CD4-positive, alpha-beta memory T cell (primary cell): ENCODE measurements around the gene RETNLB. TPM values are rescaled to one million over a fixed set of nuclear protein-coding genes. Genes with fewer than 3 reads are reported as not detected.

Experiments used
- CTCF ChIA-PET: fragments of 350-600 bp; sonication (Branson Sonifier 250); formaldehyde crosslinking; loops from one replicate; lab custom pipeline; 2021; ENCODE audit warnings: inconsistent platforms; ENCODE audit not compliant: partially characterized antibody; lab: Charles Lee
- POLR2A ChIA-PET: fragments of 350-600 bp; sonication (Branson Sonifier 250); formaldehyde crosslinking; loops from one replicate; lab custom pipeline; 2021; ENCODE audit not compliant: partially characterized antibody; lab: Charles Lee
- DNase-seq, 5 donors: peaks; one replicate each; pipeline versions ENCODE4 v3.0.0 to v3.0.0-alpha.2; 2020 to 2022; ENCODE audit warnings: mixed read lengths in 1 of 5
- H3K27ac ChIP-seq: one replicate; pipeline ENCODE4 v1.7.0; 2013; ENCODE audit warnings: low read depth, low read length
- H3K27me3 ChIP-seq: 2 replicates; pipeline ENCODE4 v1.7.0; 2013; ENCODE audit warnings: mild to moderate bottlenecking, low read length, moderate library complexity; ENCODE audit not compliant: insufficient read depth
- H3K36me3 ChIP-seq: 2 replicates; pipeline ENCODE4 v1.7.0; 2013; ENCODE audit warnings: mild to moderate bottlenecking, low read length, moderate library complexity; ENCODE audit not compliant: insufficient read depth
- H3K4me1 ChIP-seq: 2 replicates; pipeline ENCODE4 v1.7.0; 2013; ENCODE audit warnings: mild to moderate bottlenecking, low read length, moderate library complexity; ENCODE audit not compliant: insufficient read depth
- H3K4me3 ChIP-seq, 2 donors: one replicate each; pipeline ENCODE4 v1.7.0; 2013; ENCODE audit warnings: low read length in 2 of 2, mild to moderate bottlenecking in 1 of 2
- H3K9me3 ChIP-seq, 2 donors: one replicate each; pipeline ENCODE4 v1.7.0; 2013; ENCODE audit warnings: low read length in 2 of 2, control low read depth in 1 of 2; ENCODE audit not compliant: control insufficient read depth in 1 of 2
- H3K27ac Mint-ChIP-seq, 7 donors: one replicate each; pipeline ENCODE4 v1.8.0; 2020 to 2021; ENCODE audit warnings: mixed read lengths in 7 of 7, mild to moderate bottlenecking in 6 of 7, inconsistent platforms in 3 of 7, moderate library complexity in 3 of 7
- H3K27me3 Mint-ChIP-seq, 2 donors: one replicate each; pipeline ENCODE4 v1.8.0; 2020 to 2021; ENCODE audit warnings: mixed read lengths in 2 of 2
- H3K36me3 Mint-ChIP-seq, 2 donors: one replicate each; pipeline ENCODE4 v1.8.0; 2020 to 2021; ENCODE audit warnings: mixed read lengths in 2 of 2, inconsistent platforms in 1 of 2, mild to moderate bottlenecking in 1 of 2
- H3K4me1 Mint-ChIP-seq, 4 donors: one replicate each; pipeline ENCODE4 v1.8.0; 2020 to 2021; ENCODE audit warnings: mixed read lengths in 4 of 4, mild to moderate bottlenecking in 1 of 4
- H3K4me3 Mint-ChIP-seq, 8 donors: one replicate each; pipeline ENCODE4 v1.8.0; 2020 to 2021; ENCODE audit warnings: mixed read lengths in 8 of 8, mild to moderate bottlenecking in 7 of 8, moderate library complexity in 6 of 8, inconsistent platforms in 3 of 8
- H3K9me3 Mint-ChIP-seq, 8 donors: one replicate each; pipeline ENCODE4 v1.8.0; 2020 to 2021; ENCODE audit warnings: mixed read lengths in 8 of 8, mild to moderate bottlenecking in 5 of 8, inconsistent platforms in 3 of 8, moderate library complexity in 1 of 8
- intact Hi-C: fragments of 100-400 bp; cut with micrococcal nuclease; formaldehyde crosslinking; loops from one replicate; pipeline ENCODE4 v1.15.1; 2023
- polyA plus RNA-seq, 2 donors: library from polyadenylated mRNA; unstranded; fragments of 300-500 nt; fragmentation: Illumina TruSeq; gene quantifications; one replicate each; pipeline ENCODE4 v1.2.3, GENCODE V29; 2021
- total RNA-seq, 2 experiments: library from RNA; stranded (reverse); gene quantifications; one replicate each; pipeline ENCODE4 v1.2.3, GENCODE V29; 2021

RETNLB gene
- total and polyA plus RNA-seq, 4 experiments from 2014 or later, result not detected

GRCh38 chr3:108775649-108776048, 18.4 kb upstream of the RETNLB start:
- ChIA-PET POLR2A (no interaction called here), CTCF (no interaction called here)
- no peak for DNase-seq
- Mint-ChIP-seq H3K4me3 (no peak overlapping the region), H3K27me3 (no peaks in the 10 kb centered on the region), H3K36me3 (no peaks in the 10 kb centered on the region), H3K9me3 (peaks cover 0 to 4% (median 0%) of the 10 kb centered on the region in 8 donors), H3K27ac (no peak overlapping the region), H3K4me1 (peaks cover 25 to 33% (median 28%) of the 10 kb centered on the region in 4 donors)
- peaks cover 22% of the 10 kb centered on the region for H3K4me1 ChIP-seq
- no peak overlapping the region for H3K4me3 ChIP-seq
- intact Hi-C loops, result no loop called here
- no peaks in the 10 kb centered on the region for H3K9me3 ChIP-seq
- no peaks in the 10 kb centered on the region for H3K27me3 ChIP-seq
- H3K36me3 ChIP-seq, result no peaks in the 10 kb centered on the region
- H3K27ac ChIP-seq, result no peak overlapping the region

DNA sequence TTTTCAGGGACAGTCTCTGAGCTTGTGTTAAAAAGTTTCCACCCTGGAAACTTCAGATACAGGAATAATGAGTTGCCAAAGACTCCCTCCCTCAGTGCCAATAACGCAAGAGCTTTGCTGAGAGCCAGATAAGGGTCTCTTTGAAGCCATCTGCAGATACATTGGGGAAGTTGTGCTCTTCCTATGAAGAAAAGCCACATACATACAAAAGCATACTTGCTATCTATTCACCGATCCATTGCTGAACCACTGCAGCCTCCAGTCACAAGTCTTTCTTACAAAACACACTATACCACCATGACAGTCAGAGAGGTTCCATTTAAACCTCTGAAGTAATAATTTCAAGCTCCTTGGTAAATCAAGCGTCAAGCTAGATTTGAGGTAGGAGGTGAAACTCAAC, 10.0 kb upstream of the RETNLB start:
- Mint-ChIP-seq H3K27me3 (peaks cover 0 to 2% of the 10 kb centered on the region in 2 donors), H3K4me1 (no peaks in the 10 kb centered on the region), H3K27ac (no peak overlapping the region), H3K4me3 (no peak overlapping the region), H3K36me3 (no peaks in the 10 kb centered on the region), H3K9me3 (peaks cover 0 to 4% (median 0%) of the 10 kb centered on the region in 8 donors)
- no peaks in the 10 kb centered on the region for H3K4me1 ChIP-seq
- intact Hi-C loops, result loop anchor here (5.0 kb wide), 1 partner anchor 50 kb away; no protein-coding TSS in a partner anchor
- no peak overlapping the region for H3K4me3 ChIP-seq
- H3K27ac ChIP-seq, result no peak overlapping the region
- ChIA-PET POLR2A (no interaction called here), CTCF (no interaction called here)
- DNase-seq, result no peak
- H3K9me3 ChIP-seq, result no peaks in the 10 kb centered on the region
- H3K27me3 ChIP-seq, result no peaks in the 10 kb centered on the region
- no peaks in the 10 kb centered on the region for H3K36me3 ChIP-seq

DNA sequence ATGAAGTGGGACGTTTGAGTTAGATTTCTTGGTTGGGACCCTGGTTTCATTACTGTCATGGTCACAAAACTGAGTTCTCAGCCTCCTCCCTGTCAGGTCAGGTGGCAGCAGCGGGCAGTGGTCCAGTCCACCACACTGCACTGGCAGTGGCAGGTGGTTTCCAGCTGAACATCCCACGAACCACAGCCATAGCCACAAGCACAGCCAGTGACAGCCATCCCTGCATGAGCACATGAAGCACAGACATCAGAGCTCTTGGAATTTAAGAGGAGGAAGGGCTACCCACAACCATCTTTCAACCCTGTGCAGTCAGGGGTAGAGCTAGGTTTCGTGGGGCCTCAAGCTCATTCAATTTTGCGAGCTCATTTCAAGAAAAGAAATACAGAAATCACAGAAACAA, 1.5 kb downstream of the RETNLB start:
- intact Hi-C loops, result no loop called here
- CTCF ChIA-PET, result interaction anchor here (1.5 to 1.6 kb wide), 2 partner anchors 63 to 159 kb away, joined by 4 to 5 read pairs; no protein-coding TSS in a partner anchor
- POLR2A ChIA-PET, result no interaction called here

GRCh38 chr3:108744762-108745161, 12.4 kb downstream of the RETNLB start:
- Mint-ChIP-seq H3K4me3 (no peak overlapping the region), H3K36me3 (peaks cover 0 to 1% of the 10 kb centered on the region in 2 donors), H3K9me3 (peaks cover 0 to 8% (median 2%) of the 10 kb centered on the region in 8 donors), H3K27ac (no peak overlapping the region), H3K27me3 (peaks cover 0 to 10% of the 10 kb centered on the region in 2 donors), H3K4me1 (no peaks in the 10 kb centered on the region)
- no peak overlapping the region for H3K4me3 ChIP-seq
- H3K27me3 ChIP-seq, result no peaks in the 10 kb centered on the region
- no peaks in the 10 kb centered on the region for H3K36me3 ChIP-seq
- intact Hi-C loops, result no loop called here
- CTCF ChIA-PET, result no interaction called here
- DNase-seq, result no peak
- H3K9me3 ChIP-seq, result no peaks in the 10 kb centered on the region
- no peaks in the 10 kb centered on the region for H3K4me1 ChIP-seq
- no peak overlapping the region for H3K27ac ChIP-seq
- POLR2A ChIA-PET, result no interaction called here

More for the DNA sequence above, 1.5 kb downstream of the RETNLB start:
- Histone ChIP-seq H3K27ac (no peak overlapping the region), H3K27me3 (no peaks in the 10 kb centered on the region), H3K9me3 (no peaks in the 10 kb centered on the region), H3K4me1 (no peaks in the 10 kb centered on the region), H3K36me3 (no peaks in the 10 kb centered on the region), H3K4me3 (no peak overlapping the region)
- H3K4me3 Mint-ChIP-seq, result peak overlapping the region in 1 of 8 donors; percentile 14
- no peak for DNase-seq
- H3K27me3 Mint-ChIP-seq, result peaks cover 0 to under 1% of the 10 kb centered on the region in 2 donors
- H3K27ac Mint-ChIP-seq, result no peak overlapping the region
- H3K4me1 Mint-ChIP-seq, result peaks cover 0 to 6% (median 4%) of the 10 kb centered on the region in 4 donors
- H3K9me3 Mint-ChIP-seq, result peaks cover 0 to 4% (median 0%) of the 10 kb centered on the region in 8 donors
- no peaks in the 10 kb centered on the region for H3K36me3 Mint-ChIP-seq

DNA sequence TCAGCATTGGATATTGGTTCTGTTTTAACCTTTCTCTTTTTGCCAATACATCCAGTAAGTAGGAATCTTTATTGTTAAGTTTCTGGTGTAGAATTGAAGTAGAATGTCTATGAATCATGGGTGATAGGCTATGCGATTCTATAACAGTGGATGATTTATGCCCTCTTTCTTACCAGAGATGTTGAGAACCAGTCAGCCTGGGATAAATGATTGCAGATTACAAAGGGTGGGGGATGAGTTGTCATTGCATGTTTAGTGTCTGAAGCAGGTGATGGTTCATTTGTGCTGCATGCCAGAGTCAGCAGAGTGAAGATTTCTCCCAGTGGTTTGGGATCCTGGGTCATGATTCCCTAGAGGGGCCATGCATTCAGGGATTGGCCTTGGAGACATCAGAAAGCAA, 14.3 kb downstream of the RETNLB start:
- Mint-ChIP-seq H3K9me3 (peaks cover 0 to 8% (median 0%) of the 10 kb centered on the region in 8 donors), H3K27me3 (peaks cover 0 to 10% of the 10 kb centered on the region in 2 donors), H3K27ac (no peak overlapping the region), H3K36me3 (peaks cover 0 to 1% of the 10 kb centered on the region in 2 donors), H3K4me1 (no peaks in the 10 kb centered on the region), H3K4me3 (no peak overlapping the region)
- Histone ChIP-seq H3K27ac (no peak overlapping the region), H3K4me3 (no peak overlapping the region), H3K27me3 (no peaks in the 10 kb centered on the region), H3K4me1 (no peaks in the 10 kb centered on the region), H3K9me3 (no peaks in the 10 kb centered on the region), H3K36me3 (no peaks in the 10 kb centered on the region)
- ChIA-PET CTCF (no interaction called here), POLR2A (no interaction called here)
- DNase-seq, result no peak
- intact Hi-C loops, result no loop called here

DNA sequence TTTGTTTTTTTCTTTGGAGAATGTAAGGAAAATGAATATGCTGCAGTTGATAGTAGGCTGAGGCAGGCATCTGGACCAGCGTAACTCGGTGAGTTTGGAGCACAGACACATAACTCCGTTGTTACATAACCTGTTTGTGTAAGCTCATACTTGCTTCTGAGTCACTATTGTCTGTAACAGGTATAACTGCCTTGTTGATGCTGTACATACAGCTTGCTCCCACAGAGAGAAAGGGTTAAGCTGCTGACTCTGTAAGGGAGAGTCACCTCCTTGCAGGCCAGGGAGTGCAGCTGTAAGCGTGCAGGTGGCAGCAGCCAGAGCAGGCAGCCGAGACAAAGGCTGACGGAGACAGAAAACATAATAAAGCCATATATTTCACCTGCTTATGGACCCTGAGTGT, 20.4 kb downstream of the RETNLB start:
- Mint-ChIP-seq H3K9me3 (no peaks in the 10 kb centered on the region), H3K27me3 (peaks cover 0 to 6% of the 10 kb centered on the region in 2 donors)

DNA sequence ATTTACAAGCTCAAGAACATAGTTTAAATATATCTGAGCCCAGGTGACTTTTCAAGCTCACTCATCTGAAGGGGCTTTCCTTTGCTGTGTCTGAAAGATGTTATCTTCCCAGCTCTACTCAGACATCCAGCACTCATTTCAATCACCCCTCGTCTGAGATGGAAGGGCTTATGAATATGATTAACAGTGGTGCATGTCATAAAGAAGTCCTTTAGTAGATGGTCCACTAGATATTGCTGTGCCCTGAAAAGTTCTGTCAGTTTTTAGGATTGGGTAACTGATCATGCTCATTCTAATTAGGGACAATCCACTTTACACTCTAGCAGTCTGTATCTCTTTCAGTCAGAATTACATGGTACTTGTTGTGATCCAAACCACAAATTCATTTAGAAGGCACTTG, 28.3 kb downstream of the RETNLB start:
- Histone ChIP-seq H3K4me1 (no peaks in the 10 kb centered on the region), H3K9me3 (no peaks in the 10 kb centered on the region), H3K27ac (no peak overlapping the region), H3K27me3 (no peaks in the 10 kb centered on the region), H3K36me3 (no peaks in the 10 kb centered on the region), H3K4me3 (no peak overlapping the region)
- ChIA-PET POLR2A (no interaction called here), CTCF (no interaction called here)
- Mint-ChIP-seq H3K4me3 (no peak overlapping the region), H3K4me1 (peaks cover 0 to 2% (median 0%) of the 10 kb centered on the region in 4 donors), H3K36me3 (no peaks in the 10 kb centered on the region), H3K27ac (no peak overlapping the region), H3K27me3 (no peaks in the 10 kb centered on the region), H3K9me3 (peaks cover 0 to 1% (median 0%) of the 10 kb centered on the region in 8 donors)
- DNase-seq, result no peak
- intact Hi-C loops, result no loop called here

More for the DNA sequence above, 20.4 kb downstream of the RETNLB start:
- no peaks in the 10 kb centered on the region for H3K4me1 Mint-ChIP-seq
- H3K4me3 Mint-ChIP-seq, result no peak overlapping the region
- Histone ChIP-seq H3K9me3 (no peaks in the 10 kb centered on the region), H3K4me1 (no peaks in the 10 kb centered on the region), H3K27ac (no peak overlapping the region), H3K36me3 (no peaks in the 10 kb centered on the region), H3K4me3 (no peak overlapping the region), H3K27me3 (no peaks in the 10 kb centered on the region)
- no peak for DNase-seq
- POLR2A ChIA-PET, result no interaction called here
- intact Hi-C loops, result no loop called here
- H3K27ac Mint-ChIP-seq, result no peak overlapping the region
- CTCF ChIA-PET, result interaction anchor here (1.4 kb wide), 1 partner anchor 287 kb away, joined by 3 read pairs; no protein-coding TSS in a partner anchor
- no peaks in the 10 kb centered on the region for H3K36me3 Mint-ChIP-seq
